GM12891 (cell line): ENCODE measurements around the gene C3orf49.

Source experiments
- POLR2A ChIP-seq: IDR thresholded peaks from 2 replicates; pipeline ENCODE4 v1.6.1; 2011; ENCODE audit warnings: low read depth, low read length, control low read depth
- SPI1 ChIP-seq: IDR thresholded peaks from 2 replicates; pipeline ENCODE4 v1.6.1; 2011; ENCODE audit warnings: low read depth, low read length, control low read depth

- TF ChIP-seq SPI1 (no peak), POLR2A (no peak)
Observed at GRCh38 chr3:63830526-63830925, 11.4 kb downstream of the C3orf49 start.
